ENCODE data around the gene AP5S1. TPM values are rescaled to one million over a fixed set of nuclear protein-coding genes. Genes with fewer than 3 reads are reported as not detected.

The AP5S1 gene
- total and polyA plus RNA-seq, 10 of the 15 experiments (the other 5 are each of a cell fraction or from before 2014, with no cell fraction given), result 3.8 to 13.2 (median 7.8) TPM

DNA sequence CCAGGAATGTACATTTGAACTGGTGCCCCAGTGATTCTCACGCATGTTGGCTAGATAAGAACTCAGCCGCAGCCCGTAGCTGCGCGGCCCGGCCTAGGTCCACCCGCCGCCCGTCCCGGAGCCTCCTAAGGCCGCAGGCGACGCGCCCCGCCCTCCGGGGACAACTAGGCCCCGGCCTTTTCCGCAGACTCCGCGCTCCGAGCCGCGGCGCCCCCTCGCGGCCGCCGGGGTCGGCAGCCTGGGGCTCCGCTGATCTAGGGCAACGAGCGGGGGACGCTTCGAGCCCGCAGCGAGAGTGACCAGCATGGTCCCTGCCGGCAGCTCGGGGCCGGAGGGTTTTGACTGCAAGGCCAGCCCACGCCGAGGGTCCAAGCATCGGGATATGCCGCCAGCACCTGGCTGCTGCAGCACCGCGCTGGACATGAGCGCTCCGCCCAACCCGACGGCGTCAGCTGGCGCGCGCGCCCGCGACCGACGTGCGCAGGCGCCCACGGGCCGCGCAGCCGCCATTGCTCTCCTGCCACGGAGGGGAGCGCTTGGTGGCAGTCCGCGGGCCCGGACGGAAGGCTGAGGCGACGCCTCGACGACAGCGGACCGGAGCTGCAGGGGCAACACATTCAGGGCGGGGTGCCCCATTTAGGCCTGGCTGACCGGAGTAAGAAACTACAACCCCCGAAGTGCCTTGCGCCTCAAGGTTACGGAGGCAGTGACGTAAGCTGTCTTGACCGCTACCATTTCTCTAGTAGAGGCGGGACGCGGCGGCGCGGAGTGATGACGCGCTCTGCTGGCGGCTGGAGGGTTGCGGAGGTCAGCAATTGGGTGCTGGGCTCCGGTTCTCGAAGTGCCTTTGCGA lies at the start of gene AP5S1 (continued):
- TF ChIP-seq STAT3 (IDR thresholded peaks at IDR 0.05; ENCODE audit: low read depth, low read length) (no peak), SREBF2 (IDR thresholded peaks at IDR 0.05; ENCODE audit: low read length) (no peak), CBX3 (IDR thresholded peaks at IDR 0.05; ENCODE audit: borderline replicate concordance, low read depth) (no peak), ASH2L (IDR thresholded peaks at IDR 0.05; ENCODE audit: borderline replicate concordance, low read depth) (peak; percentile 97; the same call in 1 of the 2 replicates), ZNF207 (IDR thresholded peaks at IDR 0.05; ENCODE audit: borderline replicate concordance) (peak; percentile 93), FOXM1 (IDR thresholded peaks at IDR 0.05; ENCODE audit: low read depth, low read length) (peak; percentile 39; the same call in 1 of the 2 replicates), ZZZ3 (IDR thresholded peaks at IDR 0.05; ENCODE audit: control insufficient read depth, insufficient read length, low read depth) (no peak), SMARCA5 (IDR thresholded peaks at IDR 0.05) (peak; percentile 99), MTA2 (IDR thresholded peaks at IDR 0.05; ENCODE audit: low read depth) (0 out of 2 replicates have a peak, but pooled peaks have one; percentile 23), EED (IDR thresholded peaks at IDR 0.05; ENCODE audit: low read depth) (no peak), ZNF622 (IDR thresholded peaks at IDR 0.05) (no peak), BCL11A (IDR thresholded peaks at IDR 0.05; ENCODE audit: low read depth, low read length) (no peak), MXI1 (IDR thresholded peaks at IDR 0.05; ENCODE audit: low read depth, low read length) (no peak; the same call in 1 of the 2 replicates), NBN (IDR thresholded peaks at IDR 0.05) (peak; percentile 98), IRF4 (IDR thresholded peaks at IDR 0.05; ENCODE audit: low read depth, low read length) (0 out of 2 replicates have a peak, but pooled peaks have one; percentile 62), HDAC6 (IDR thresholded peaks at IDR 0.05; ENCODE audit: unreplicated experiment) (peak; percentile 53), POLR2AphosphoS2 (IDR thresholded peaks at IDR 0.05; ENCODE audit: low read depth, low read length) (no peak), SREBF1 (IDR thresholded peaks at IDR 0.05; ENCODE audit: low read length) (peak; percentile 73), FOXK2 (IDR thresholded peaks at IDR 0.05) (peak; percentile 22; the same call in 1 of the 2 replicates), ATF7 (IDR thresholded peaks at IDR 0.05; ENCODE audit: low read depth) (peak; percentile 96), NRF1 (conservative IDR thresholded peaks at IDR 0.05; ENCODE audit: low read depth, low read length) (peak; percentile 64), JUNB (IDR thresholded peaks at IDR 0.05) (no peak; the same call in 1 of the 2 replicates), POU2F2 (IDR thresholded peaks at IDR 0.05; ENCODE audit: borderline replicate concordance, low read depth, low read length) (no peak), NFYA (IDR thresholded peaks at IDR 0.05; ENCODE audit: borderline replicate concordance, low read depth, low read length) (no peak), HDGF (IDR thresholded peaks at IDR 0.05) (no peak)
- TF ChIP-seq, protein P1, sequence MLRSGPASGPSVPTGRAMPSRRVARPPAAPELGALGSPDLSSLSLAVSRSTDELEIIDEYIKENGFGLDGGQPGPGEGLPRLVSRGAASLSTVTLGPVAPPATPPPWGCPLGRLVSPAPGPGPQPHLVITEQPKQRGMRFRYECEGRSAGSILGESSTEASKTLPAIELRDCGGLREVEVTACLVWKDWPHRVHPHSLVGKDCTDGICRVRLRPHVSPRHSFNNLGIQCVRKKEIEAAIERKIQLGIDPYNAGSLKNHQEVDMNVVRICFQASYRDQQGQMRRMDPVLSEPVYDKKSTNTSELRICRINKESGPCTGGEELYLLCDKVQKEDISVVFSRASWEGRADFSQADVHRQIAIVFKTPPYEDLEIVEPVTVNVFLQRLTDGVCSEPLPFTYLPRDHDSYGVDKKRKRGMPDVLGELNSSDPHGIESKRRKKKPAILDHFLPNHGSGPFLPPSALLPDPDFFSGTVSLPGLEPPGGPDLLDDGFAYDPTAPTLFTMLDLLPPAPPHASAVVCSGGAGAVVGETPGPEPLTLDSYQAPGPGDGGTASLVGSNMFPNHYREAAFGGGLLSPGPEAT (IDR thresholded peaks at IDR 0.05; ENCODE audit: low read depth), result no peak
- TF ChIP-seq, protein P2, sequence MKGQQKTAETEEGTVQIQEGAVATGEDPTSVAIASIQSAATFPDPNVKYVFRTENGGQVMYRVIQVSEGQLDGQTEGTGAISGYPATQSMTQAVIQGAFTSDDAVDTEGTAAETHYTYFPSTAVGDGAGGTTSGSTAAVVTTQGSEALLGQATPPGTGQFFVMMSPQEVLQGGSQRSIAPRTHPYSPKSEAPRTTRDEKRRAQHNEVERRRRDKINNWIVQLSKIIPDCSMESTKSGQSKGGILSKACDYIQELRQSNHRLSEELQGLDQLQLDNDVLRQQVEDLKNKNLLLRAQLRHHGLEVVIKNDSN (IDR thresholded peaks at IDR 0.05; ENCODE audit: borderline replicate concordance, extremely low read length, insufficient read depth, low read depth, low read length), result no peak
- TF ChIP-seq, protein P3, sequence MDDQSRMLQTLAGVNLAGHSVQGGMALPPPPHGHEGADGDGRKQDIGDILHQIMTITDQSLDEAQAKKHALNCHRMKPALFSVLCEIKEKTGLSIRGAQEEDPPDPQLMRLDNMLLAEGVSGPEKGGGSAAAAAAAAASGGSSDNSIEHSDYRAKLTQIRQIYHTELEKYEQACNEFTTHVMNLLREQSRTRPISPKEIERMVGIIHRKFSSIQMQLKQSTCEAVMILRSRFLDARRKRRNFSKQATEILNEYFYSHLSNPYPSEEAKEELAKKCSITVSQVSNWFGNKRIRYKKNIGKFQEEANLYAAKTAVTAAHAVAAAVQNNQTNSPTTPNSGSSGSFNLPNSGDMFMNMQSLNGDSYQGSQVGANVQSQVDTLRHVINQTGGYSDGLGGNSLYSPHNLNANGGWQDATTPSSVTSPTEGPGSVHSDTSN (IDR thresholded peaks at IDR 0.05; ENCODE audit: insufficient replicate concordance, low read depth, low read length), result no peak
